ENCODE data around the gene CCDC138.

Gene CCDC138

GRCh38 chr2:108920686-108921085 is 134.1 kb downstream of the CCDC138 start:
- DNase-seq = no peak

- DNase-seq = no peak
These were observed 134.8 kb downstream of the CCDC138 start for GRCh38 chr2:108921096-108922030.

DNA sequence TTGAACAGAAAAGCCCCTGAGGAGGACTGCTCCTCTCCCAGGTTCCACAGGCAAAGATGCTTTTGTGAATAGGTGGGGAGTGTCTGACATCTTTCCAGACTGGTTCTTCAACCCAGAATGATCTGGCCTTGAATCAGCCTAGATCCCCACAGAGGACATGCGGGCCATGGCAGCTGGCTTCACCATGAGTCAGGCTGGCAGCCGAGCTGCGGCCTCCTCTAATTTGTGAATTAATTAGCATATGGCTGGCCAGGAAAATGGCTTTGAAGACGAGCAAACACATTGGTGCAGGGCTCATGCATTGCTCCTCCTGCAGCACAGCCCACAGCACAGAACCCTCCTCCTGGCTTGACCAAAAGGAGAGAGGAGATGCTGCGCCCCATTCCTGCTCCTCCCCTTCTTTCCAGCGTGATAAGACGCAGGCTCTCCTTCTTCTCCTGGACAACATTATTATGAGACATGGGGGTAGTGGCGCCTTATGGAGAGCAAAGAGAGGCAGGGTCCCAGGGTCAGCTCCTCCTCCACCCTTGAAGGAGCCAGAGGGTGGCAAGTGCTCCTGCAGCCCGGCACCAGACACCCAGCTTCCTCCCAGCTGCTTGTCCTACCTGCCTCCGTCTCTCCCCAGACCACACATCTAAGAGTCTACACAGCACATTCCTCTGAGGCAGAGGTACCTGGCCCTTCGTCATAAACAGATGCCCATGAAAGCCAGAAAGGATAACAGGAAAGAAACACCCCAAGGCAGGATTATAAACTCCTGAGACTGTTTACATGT is 135.8 kb downstream of the CCDC138 start:
- no peak for DNase-seq

DNA sequence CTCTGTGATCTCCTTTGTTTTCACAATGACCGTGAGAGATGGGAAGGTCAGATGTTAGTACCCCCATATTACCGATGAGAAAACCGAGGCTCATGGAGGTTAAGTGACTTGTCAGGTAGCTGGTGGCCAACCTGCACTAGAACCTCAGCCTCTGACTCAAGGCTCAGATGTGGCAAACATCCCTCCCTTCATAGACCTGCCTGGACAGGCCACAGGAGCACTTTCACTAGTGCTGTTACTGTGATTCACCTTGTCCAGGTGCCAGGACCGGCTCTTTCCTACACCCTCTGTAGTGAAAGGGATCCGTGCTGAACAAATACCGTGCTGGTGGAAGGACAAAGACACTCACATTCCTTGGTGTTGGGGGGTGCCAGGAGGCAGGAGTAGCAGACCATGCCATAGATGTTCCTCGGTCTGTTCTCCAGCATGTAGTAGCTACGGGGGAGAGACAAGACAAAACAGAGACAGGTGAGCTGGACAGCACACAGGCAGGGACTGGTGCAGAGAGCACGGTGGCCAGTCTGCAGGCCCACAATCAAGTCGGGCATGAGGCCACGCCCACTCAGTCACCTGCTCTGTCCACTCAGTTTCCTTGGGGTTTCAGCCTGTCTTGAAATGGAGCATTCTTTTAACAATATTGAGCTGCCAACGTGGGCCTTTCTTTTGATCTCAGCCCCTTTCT is 136.6 kb downstream of the CCDC138 start:
- DNase-seq = no peak

DNA sequence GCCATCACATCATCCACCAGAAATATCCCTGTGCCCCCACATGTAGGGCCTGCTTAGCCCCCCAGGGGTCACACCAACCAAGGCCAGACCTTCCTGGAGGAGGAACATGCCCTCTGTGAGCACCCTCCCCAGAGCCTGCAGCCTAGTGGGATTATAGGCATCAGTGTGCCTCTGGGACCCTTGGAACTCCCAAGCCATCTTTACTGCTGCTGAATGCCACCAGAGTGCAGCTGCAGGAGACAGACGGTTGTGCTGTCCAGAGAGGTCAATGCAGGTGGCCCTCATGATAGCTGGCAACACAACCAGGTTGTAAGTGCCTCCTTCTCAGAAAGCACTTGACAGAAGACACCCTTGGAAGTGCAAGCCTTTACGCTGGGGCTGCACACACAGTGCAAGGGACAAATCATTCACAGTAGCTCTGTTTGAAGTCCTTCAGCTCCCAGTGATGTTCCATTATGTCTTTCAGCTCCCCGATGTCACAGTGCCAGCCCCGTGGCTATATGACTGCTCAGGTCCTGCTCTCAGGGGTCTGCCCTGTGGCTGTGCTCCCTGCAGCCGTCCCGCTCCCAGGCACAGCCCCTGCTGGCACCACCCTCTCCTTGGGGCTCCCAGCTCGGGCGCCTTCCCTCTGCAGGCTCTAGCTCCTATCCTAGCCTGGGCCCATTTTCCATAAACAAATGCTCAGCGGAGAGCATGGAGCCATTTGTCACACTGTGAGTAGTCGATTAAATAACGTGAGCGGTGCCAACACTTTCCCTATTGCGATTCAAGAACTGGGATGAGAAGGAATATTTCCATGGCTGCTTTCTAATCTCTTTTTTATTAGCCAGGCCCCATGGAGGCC is 137.4 kb downstream of the CCDC138 start:
- no peak for DNase-seq

GRCh38 chr2:108924580-108925251 is 138.1 kb downstream of the CCDC138 start:
- DNase-seq = no peak

DNA sequence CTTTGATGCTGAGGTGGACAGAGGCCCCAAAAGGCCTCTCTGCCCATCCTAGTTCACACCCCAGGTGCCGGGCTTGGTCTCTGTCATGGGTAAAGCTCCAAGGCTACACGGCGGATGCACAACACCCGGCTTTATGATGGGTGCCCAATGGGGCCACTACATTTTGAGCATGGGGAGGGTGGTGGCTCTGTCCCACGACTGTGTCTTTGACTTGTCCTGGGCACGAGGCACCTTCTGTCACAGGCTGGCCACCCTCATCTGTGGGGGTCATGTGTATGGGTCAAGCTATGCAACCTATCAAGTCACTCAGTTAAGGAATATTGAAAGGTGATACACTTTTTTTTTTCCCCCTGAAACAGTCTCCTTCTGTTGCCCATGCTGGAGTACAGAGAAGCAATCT is 138.7 kb downstream of the CCDC138 start:
- DNase-seq = no peak

- DNase-seq = no peak
These were observed 139.2 kb downstream of the CCDC138 start for GRCh38 chr2:108925735-108926134.

Measured in effector CD4-positive, alpha-beta T cell (primary cell).